ENCODE data around the gene MAPKAP1.

MAPKAP1 gene

GRCh38 chr9:125457357-125457756 is 249.7 kb downstream of the MAPKAP1 start:
- DNase-seq (ENCODE audit: low read depth in 2 of 2), result no peak

- DNase-seq (ENCODE audit: low read depth in 2 of 2), result no peak
These were observed 251.1 kb downstream of the MAPKAP1 start for GRCh38 chr9:125455876-125456275.

- DNase-seq (ENCODE audit: low read depth in 2 of 2), result no peak
These were observed 251.9 kb downstream of the MAPKAP1 start for GRCh38 chr9:125455132-125455531.

GRCh38 chr9:125447202-125447802 is 259.7 kb downstream of the MAPKAP1 start:
- DNase-seq (ENCODE audit: low read depth in 2 of 2), result no peak

- no peak for DNase-seq (ENCODE audit: low read depth in 2 of 2)
These were observed 260.4 kb downstream of the MAPKAP1 start for GRCh38 chr9:125446561-125447094.

- no peak for DNase-seq (ENCODE audit: low read depth in 2 of 2)
These were observed 262.0 kb downstream of the MAPKAP1 start for GRCh38 chr9:125444956-125445506.

- DNase-seq (ENCODE audit: low read depth in 2 of 2), result no peak
These were observed 262.8 kb downstream of the MAPKAP1 start for GRCh38 chr9:125444166-125444565.

- no peak for DNase-seq (ENCODE audit: low read depth in 2 of 2)
These were observed 263.6 kb downstream of the MAPKAP1 start for GRCh38 chr9:125443367-125443766.

- no peak for DNase-seq (ENCODE audit: low read depth in 2 of 2)
These were observed 264.6 kb downstream of the MAPKAP1 start for GRCh38 chr9:125442452-125442851.

- DNase-seq (ENCODE audit: low read depth in 2 of 2), result no peak
These were observed 266.6 kb downstream of the MAPKAP1 start for GRCh38 chr9:125440411-125440810.

- DNase-seq (ENCODE audit: low read depth in 2 of 2), result no peak
These were observed 267.4 kb downstream of the MAPKAP1 start for GRCh38 chr9:125439434-125440272.

GRCh38 chr9:125438506-125439433 is 268.2 kb downstream of the MAPKAP1 start:
- no peak for DNase-seq (ENCODE audit: low read depth in 2 of 2)

- no peak for DNase-seq (ENCODE audit: low read depth in 2 of 2)
These were observed 269.2 kb downstream of the MAPKAP1 start for GRCh38 chr9:125437771-125438221.

- no peak for DNase-seq (ENCODE audit: low read depth in 2 of 2)
These were observed 270.2 kb downstream of the MAPKAP1 start for GRCh38 chr9:125436613-125437443.

GRCh38 chr9:125435776-125436612 is 271.0 kb downstream of the MAPKAP1 start:
- no peak for DNase-seq (ENCODE audit: low read depth in 2 of 2)

GRCh38 chr9:125434986-125435775 is 271.8 kb downstream of the MAPKAP1 start:
- DNase-seq (ENCODE audit: low read depth in 2 of 2), result no peak

- no peak for DNase-seq (ENCODE audit: low read depth in 2 of 2)
These were observed 273.5 kb downstream of the MAPKAP1 start for GRCh38 chr9:125433461-125434011.

GRCh38 chr9:125432715-125433385 is 274.2 kb downstream of the MAPKAP1 start:
- DNase-seq (ENCODE audit: low read depth in 2 of 2), result no peak

Data from stimulated activated CD4-positive, alpha-beta T cell treated with anti-CD3 and anti-CD28 coated beads, Interleukin-1b, Interleukin-23, amount 100 ng/mL, for 4 hours (primary cell).